T-helper 2 cell treated with Interferon-gamma antibody and Interleukin-4, amounts not matched to agents 5 μg/mL and 100 μg/mL, for 36 hours (primary cell): ENCODE data around the gene ISG20L2.

Source experiments
- DNase-seq: peaks from one replicate; pipeline ENCODE4 v3.0.0; 2021; ENCODE audit warnings: low spot score
- H3K27ac Mint-ChIP-seq: one replicate; pipeline ENCODE4 v1.8.0; 2021; ENCODE audit warnings: mild to moderate bottlenecking, mixed read lengths
- H3K27me3 Mint-ChIP-seq: one replicate; pipeline ENCODE4 v1.8.0; 2021; ENCODE audit warnings: low read depth, mixed read lengths
- H3K36me3 Mint-ChIP-seq: one replicate; pipeline ENCODE4 v1.8.0; 2021; ENCODE audit warnings: low read depth, mixed read lengths
- H3K4me1 Mint-ChIP-seq: one replicate; pipeline ENCODE4 v1.8.0; 2021; ENCODE audit warnings: low read depth, mixed read lengths
- H3K4me3 Mint-ChIP-seq: one replicate; pipeline ENCODE4 v1.8.0; 2022; ENCODE audit warnings: mild to moderate bottlenecking, moderate library complexity, mixed read lengths
- H3K9me3 Mint-ChIP-seq: one replicate; pipeline ENCODE4 v1.8.0; 2021; ENCODE audit warnings: mixed read lengths

The ISG20L2 gene

GRCh38 chr1:156728599-156729462 is at the start of gene ISG20L2:
Gene ISG20L2 (minus strand): TSS chr1:156728766. CDS start chr1:156727652, 1,114 bp downstream.
- peaks cover 28% of the 10 kb centered on the region for H3K4me1 Mint-ChIP-seq
- H3K27me3 Mint-ChIP-seq: no peaks in the 10 kb centered on the region
- H3K9me3 Mint-ChIP-seq: no peaks in the 10 kb centered on the region
- peak within 1 kb of the TSS; percentile 99 for H3K27ac Mint-ChIP-seq
- no peak within 1 kb of the TSS for H3K4me3 Mint-ChIP-seq
- peaks cover 18% of the 10 kb centered on the region for H3K36me3 Mint-ChIP-seq
- DNase-seq: peak; percentile 97

- Mint-ChIP-seq H3K27me3 (no peaks in the 10 kb centered on the region), H3K36me3 (peaks cover 25% of the 10 kb centered on the region), H3K4me3 (no peak overlapping the region), H3K27ac (peak overlapping the region; percentile 5), H3K4me1 (peaks cover 32% of the 10 kb centered on the region), H3K9me3 (no peaks in the 10 kb centered on the region)
- no peak for DNase-seq
These were observed 49.0 kb upstream of the ISG20L2 start for GRCh38 chr1:156777573-156777972.

GRCh38 chr1:156776942-156777341 is 48.4 kb upstream of the ISG20L2 start:
- H3K4me1 Mint-ChIP-seq: peaks cover 35% of the 10 kb centered on the region
- no peak overlapping the region for H3K27ac Mint-ChIP-seq
- no peak overlapping the region for H3K4me3 Mint-ChIP-seq
- no peaks in the 10 kb centered on the region for H3K27me3 Mint-ChIP-seq
- no peaks in the 10 kb centered on the region for H3K9me3 Mint-ChIP-seq
- H3K36me3 Mint-ChIP-seq: peaks cover 19% of the 10 kb centered on the region
- DNase-seq: no peak

GRCh38 chr1:156775799-156776198 is 47.2 kb upstream of the ISG20L2 start:
- no peak for DNase-seq
- no peak overlapping the region for H3K4me3 Mint-ChIP-seq
- H3K36me3 Mint-ChIP-seq: peaks cover 17% of the 10 kb centered on the region
- no peaks in the 10 kb centered on the region for H3K27me3 Mint-ChIP-seq
- no peaks in the 10 kb centered on the region for H3K9me3 Mint-ChIP-seq
- H3K4me1 Mint-ChIP-seq: peaks cover 35% of the 10 kb centered on the region
- no peak overlapping the region for H3K27ac Mint-ChIP-seq

- Mint-ChIP-seq H3K36me3 (peaks cover 26% of the 10 kb centered on the region), H3K4me3 (no peak overlapping the region), H3K27ac (no peak overlapping the region)
These were observed 45.0 kb upstream of the ISG20L2 start for GRCh38 chr1:156773607-156774006.

GRCh38 chr1:156772728-156773497 is 44.3 kb upstream of the ISG20L2 start:
- Mint-ChIP-seq H3K9me3 (no peaks in the 10 kb centered on the region), H3K27me3 (no peaks in the 10 kb centered on the region), H3K4me1 (peaks cover 49% of the 10 kb centered on the region), H3K27ac (peak overlapping the region; percentile 5), H3K36me3 (peaks cover 31% of the 10 kb centered on the region), H3K4me3 (no peak overlapping the region)
- DNase-seq: no peak

More at GRCh38 chr1:156773607-156774006, 45.0 kb upstream of the ISG20L2 start:
- no peaks in the 10 kb centered on the region for H3K27me3 Mint-ChIP-seq
- peaks cover 49% of the 10 kb centered on the region for H3K4me1 Mint-ChIP-seq
- DNase-seq: no peak
- no peaks in the 10 kb centered on the region for H3K9me3 Mint-ChIP-seq

- Mint-ChIP-seq H3K4me3 (no peak overlapping the region), H3K9me3 (no peaks in the 10 kb centered on the region), H3K36me3 (peaks cover 31% of the 10 kb centered on the region), H3K27me3 (no peaks in the 10 kb centered on the region), H3K27ac (no peak overlapping the region), H3K4me1 (peaks cover 43% of the 10 kb centered on the region)
- no peak for DNase-seq
These were observed 43.7 kb upstream of the ISG20L2 start for GRCh38 chr1:156772222-156772621.

GRCh38 chr1:156768610-156769295 is 40.2 kb upstream of the ISG20L2 start:
- H3K4me1 Mint-ChIP-seq: peaks cover 42% of the 10 kb centered on the region
- no peak overlapping the region for H3K27ac Mint-ChIP-seq
- H3K4me3 Mint-ChIP-seq: no peak overlapping the region

GRCh38 chr1:156767879-156768604 is 39.5 kb upstream of the ISG20L2 start:
- peak; percentile 54 for DNase-seq
- Mint-ChIP-seq H3K36me3 (peaks cover 24% of the 10 kb centered on the region), H3K27ac (no peak overlapping the region), H3K27me3 (no peaks in the 10 kb centered on the region), H3K4me1 (peaks cover 38% of the 10 kb centered on the region), H3K9me3 (no peaks in the 10 kb centered on the region), H3K4me3 (no peak overlapping the region)

More at GRCh38 chr1:156768610-156769295, 40.2 kb upstream of the ISG20L2 start:
- DNase-seq: no peak
- Mint-ChIP-seq H3K36me3 (peaks cover 29% of the 10 kb centered on the region), H3K9me3 (no peaks in the 10 kb centered on the region), H3K27me3 (no peaks in the 10 kb centered on the region)

GRCh38 chr1:156767101-156767878 is 38.7 kb upstream of the ISG20L2 start, which contains the start of gene PRCC:
Gene PRCC (plus strand): TSS chr1:156767535. CDS start chr1:156767772, 237 bp downstream.
- DNase-seq: peak; percentile 98
- peaks cover 32% of the 10 kb centered on the region for H3K4me1 Mint-ChIP-seq

GRCh38 chr1:156766298-156767100 is 37.9 kb upstream of the ISG20L2 start:
- Mint-ChIP-seq H3K4me1 (peaks cover 28% of the 10 kb centered on the region), H3K27ac (no peak overlapping the region), H3K36me3 (peaks cover 20% of the 10 kb centered on the region), H3K4me3 (no peak overlapping the region), H3K27me3 (no peaks in the 10 kb centered on the region), H3K9me3 (no peaks in the 10 kb centered on the region)
- DNase-seq: no peak

More at GRCh38 chr1:156767101-156767878, 38.7 kb upstream of the ISG20L2 start, which contains the start of gene PRCC:
- Mint-ChIP-seq H3K4me3 (no peak within 1 kb of the TSS), H3K27ac (no peak within 1 kb of the TSS), H3K27me3 (no peaks in the 10 kb centered on the region), H3K36me3 (peaks cover 20% of the 10 kb centered on the region), H3K9me3 (no peaks in the 10 kb centered on the region)

- no peak overlapping the region for H3K4me3 Mint-ChIP-seq
- peaks cover 21% of the 10 kb centered on the region for H3K4me1 Mint-ChIP-seq
- DNase-seq: no peak
- H3K27me3 Mint-ChIP-seq: no peaks in the 10 kb centered on the region
- no peak overlapping the region for H3K27ac Mint-ChIP-seq
- no peaks in the 10 kb centered on the region for H3K9me3 Mint-ChIP-seq
- peaks cover 13% of the 10 kb centered on the region for H3K36me3 Mint-ChIP-seq
These were observed 37.1 kb upstream of the ISG20L2 start for GRCh38 chr1:156765666-156766065.
